GM12891 (cell line): ENCODE data around the gene SPNS3.

Experiments
- POLR2A ChIP-seq: IDR thresholded peaks from 2 replicates; pipeline ENCODE4 v1.6.1; 2011; ENCODE audit warnings: low read depth, low read length, control low read depth
- POLR2AphosphoS5 ChIP-seq: IDR thresholded peaks from 2 replicates; pipeline ENCODE4 v1.6.1; 2011; ENCODE audit warnings: low read depth, low read length, control low read depth
- POU2F2 ChIP-seq: IDR thresholded peaks from 2 replicates; pipeline ENCODE4 v1.6.1; 2011; ENCODE audit warnings: low read depth, mild to moderate bottlenecking, control low read depth, low read length, moderate library complexity
- SPI1 ChIP-seq: IDR thresholded peaks from 2 replicates; pipeline ENCODE4 v1.6.1; 2011; ENCODE audit warnings: low read depth, low read length, control low read depth

GRCh38 chr17:4469552-4469951 is 35.8 kb downstream of the SPNS3 start:
- no peak for TF ChIP-seq POU2F2
- no peak for TF ChIP-seq POLR2A
- TF ChIP-seq SPI1 = no peak
- TF ChIP-seq POLR2AphosphoS5 = no peak
